Activated CD8-positive, alpha-beta memory T cell treated with anti-CD3 and anti-CD28 coated beads for 48 hours (primary cell): Measurements from ENCODE around the gene OR2F2.

Experiments used
- DNase-seq, 3 experiments: peaks; one replicate each; pipeline ENCODE4 v3.0.0-alpha.2; 2020; ENCODE audit warnings: low read depth in 2 of 3, low spot score in 2 of 3

OR2F2 gene

GRCh38 chr7:143975617-143976016 is 40.6 kb downstream of the OR2F2 start:
- DNase-seq, result no peak

GRCh38 chr7:143978585-143978984 is 43.6 kb downstream of the OR2F2 start:
- no peak for DNase-seq

- DNase-seq, result no peak
These were observed 44.3 kb downstream of the OR2F2 start for GRCh38 chr7:143979359-143979758.

- DNase-seq, result no peak
These were observed 45.0 kb downstream of the OR2F2 start for GRCh38 chr7:143979998-143980397.

- DNase-seq, result no peak
These were observed 45.9 kb downstream of the OR2F2 start for GRCh38 chr7:143980746-143981510.

- no peak for DNase-seq
These were observed 48.9 kb downstream of the OR2F2 start for GRCh38 chr7:143983960-143984359.
